ENCODE data around the gene EVPLL.
"Not testable (repeated sequence)": the region's sequence is repeated elsewhere in the genome, so short reads cannot be mapped to it uniquely, and the experiment has no call there.

Gene EVPLL

GRCh38 chr17:18377437-18378204 is at the start of gene EVPLL:
Gene EVPLL (plus strand): TSS chr17:18377778. CDS start chr17:18380938, 3,160 bp downstream.
- DNase-seq = no peak

GRCh38 chr17:18328643-18329204 is 48.9 kb upstream of the EVPLL start:
- DNase-seq = no peak

GRCh38 chr17:18331879-18332278 is 45.7 kb upstream of the EVPLL start:
- no peak for DNase-seq

GRCh38 chr17:18332909-18333489 is 44.6 kb upstream of the EVPLL start:
- DNase-seq = no peak

- not testable (repeated sequence) for DNase-seq
These were observed 39.4 kb upstream of the EVPLL start for GRCh38 chr17:18338158-18338557.

GRCh38 chr17:18339933-18340332 is 37.6 kb upstream of the EVPLL start:
- no peak for DNase-seq

- DNase-seq = no peak
These were observed 33.6 kb upstream of the EVPLL start for GRCh38 chr17:18344021-18344420.

- DNase-seq = no peak
These were observed 24.0 kb upstream of the EVPLL start for GRCh38 chr17:18353541-18353940.

- DNase-seq = no peak
These were observed 21.0 kb upstream of the EVPLL start for GRCh38 chr17:18356624-18357023.

GRCh38 chr17:18360518-18360917 is 17.1 kb upstream of the EVPLL start:
- DNase-seq = no peak

GRCh38 chr17:18361837-18362697 is 15.5 kb upstream of the EVPLL start:
- no peak for DNase-seq

- peak; percentile 61 for DNase-seq
These were observed 14.9 kb upstream of the EVPLL start for GRCh38 chr17:18362698-18363100.

- peak; percentile 95 for DNase-seq
These were observed 14.2 kb upstream of the EVPLL start, which contains the start of gene SHMT1 for GRCh38 chr17:18363101-18364049. Gene SHMT1 (minus strand): TSS chr17:18363550. CDS start chr17:18355981, 7,569 bp downstream.

- no peak for DNase-seq
These were observed 13.4 kb upstream of the EVPLL start for GRCh38 chr17:18364166-18364565.

GRCh38 chr17:18368946-18369345 is 8.6 kb upstream of the EVPLL start:
- no peak for DNase-seq

- no peak for DNase-seq
These were observed 6.8 kb upstream of the EVPLL start for GRCh38 chr17:18370761-18371160.

GRCh38 chr17:18371455-18371854 is 6.1 kb upstream of the EVPLL start:
- no peak for DNase-seq

- DNase-seq = not testable (repeated sequence)
These were observed 4.4 kb upstream of the EVPLL start for GRCh38 chr17:18373181-18373580.

- no peak for DNase-seq
These were observed 3.4 kb upstream of the EVPLL start for GRCh38 chr17:18374216-18374615.

GRCh38 chr17:18378205-18378505 is 577 bp downstream of the EVPLL start:
- no peak for DNase-seq

- not testable (repeated sequence) for DNase-seq
These were observed 1.0 kb downstream of the EVPLL start for GRCh38 chr17:18378614-18379013.

All from activated CD8-positive, alpha-beta memory T cell treated with anti-CD3 and anti-CD28 coated beads for 24 hours (primary cell).